NCI-H1930 (cell line): Measurements from ENCODE around the gene AMOTL2.

Experiments used
- DNase-seq, 2 experiments: peaks; one replicate each; lab custom pipeline; 2025; lab: John Stamatoyannopoulos, UW

Gene AMOTL2

GRCh38 chr3:134334231-134334900 lies 39.9 kb downstream of the AMOTL2 start:
- no peak for DNase-seq

- no peak for DNase-seq
Measured at GRCh38 chr3:134333522-134334181, 40.6 kb downstream of the AMOTL2 start.

- DNase-seq = no peak
Measured at GRCh38 chr3:134332344-134332743, 41.9 kb downstream of the AMOTL2 start.

GRCh38 chr3:134331811-134332199 lies 42.4 kb downstream of the AMOTL2 start:
- DNase-seq = no peak

DNA sequence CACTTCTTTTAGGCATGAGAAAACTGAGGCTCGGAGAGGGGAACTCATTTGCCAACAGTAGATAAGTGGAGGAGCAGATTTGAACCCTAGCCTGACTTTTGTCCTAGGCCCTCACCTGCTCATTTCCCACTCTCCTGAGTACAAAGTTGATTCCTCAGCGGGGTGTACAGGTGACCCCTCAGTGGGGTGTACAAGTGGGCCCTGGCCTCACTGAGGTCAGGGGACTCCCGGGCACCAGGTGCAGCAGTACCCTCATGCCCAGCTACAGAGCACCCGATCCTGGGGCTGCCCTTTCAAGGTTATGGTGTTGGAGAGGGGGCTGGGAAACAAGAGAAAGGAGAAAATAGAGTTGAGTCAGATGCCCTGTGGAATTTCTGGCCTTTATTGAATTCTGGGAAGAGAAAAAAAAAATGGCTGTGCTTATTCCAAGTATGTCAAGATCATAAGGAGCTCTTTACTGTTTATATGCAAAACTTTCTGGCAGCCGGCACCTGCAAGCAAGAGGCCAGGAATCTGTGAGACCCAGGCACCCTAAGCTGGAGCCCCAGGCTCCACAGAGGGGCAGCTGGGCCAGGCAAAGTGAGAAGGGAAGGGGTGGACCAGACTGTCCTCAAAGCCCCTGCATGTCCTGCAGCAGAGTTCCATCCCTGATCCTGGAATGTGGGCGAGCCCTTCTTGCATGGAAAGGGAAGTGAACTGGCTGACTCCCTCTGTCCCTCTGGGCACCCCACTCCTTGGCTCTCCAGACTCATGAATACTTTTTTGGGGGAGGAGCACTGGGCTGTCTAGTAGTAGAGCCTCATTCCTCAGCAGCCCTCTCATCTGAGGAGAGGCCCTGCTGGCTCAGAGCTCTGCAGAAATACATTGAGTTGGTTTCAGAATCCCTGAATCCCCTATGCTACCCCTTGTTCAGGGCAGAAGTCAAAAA lies 43.1 kb downstream of the AMOTL2 start:
- DNase-seq = no peak

GRCh38 chr3:134328846-134329245 lies 45.4 kb downstream of the AMOTL2 start:
- no peak for DNase-seq

- no peak for DNase-seq
Measured at GRCh38 chr3:134328147-134328591, 46.1 kb downstream of the AMOTL2 start.

GRCh38 chr3:134327594-134327975 lies 46.7 kb downstream of the AMOTL2 start:
- no peak for DNase-seq

DNA sequence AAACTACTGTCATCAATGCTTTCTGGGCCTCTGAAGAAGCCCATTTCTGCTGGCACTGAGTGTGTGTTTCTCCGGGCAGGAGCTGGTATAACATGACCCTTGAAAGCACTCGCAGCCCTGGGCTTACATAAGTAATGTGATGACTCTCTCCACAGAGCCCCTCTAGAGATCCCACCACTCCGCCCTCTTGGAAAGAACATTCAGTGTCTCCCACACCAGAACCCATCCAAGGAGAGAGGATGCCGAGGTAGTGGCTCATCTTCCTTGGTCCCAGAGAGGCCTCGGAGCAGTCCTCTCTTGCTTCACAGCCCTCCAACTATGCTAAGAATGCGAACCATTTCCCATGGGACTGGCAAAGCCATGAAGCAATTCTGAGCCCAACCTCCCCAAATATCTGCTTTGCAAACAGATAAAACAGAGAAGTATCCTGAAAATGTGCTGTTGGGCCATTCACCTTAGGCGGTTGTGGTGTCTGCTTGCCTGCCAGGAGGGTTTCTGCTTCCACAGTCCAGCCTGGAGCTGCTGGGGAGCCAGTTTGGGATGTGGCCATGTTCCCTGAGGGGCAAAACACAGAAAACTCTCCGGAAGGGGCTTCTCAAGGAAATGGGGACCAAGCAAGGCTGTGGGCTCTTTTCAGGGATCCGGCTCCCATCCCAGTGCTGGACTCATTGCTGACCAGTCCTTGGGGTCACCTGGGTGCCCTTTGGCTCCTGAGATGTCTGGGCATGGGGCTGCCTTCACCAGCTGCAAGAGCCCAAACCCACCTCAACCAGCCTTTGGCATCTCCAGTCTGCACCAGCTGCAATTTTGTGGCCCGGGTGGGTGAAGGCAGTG lies 47.3 kb downstream of the AMOTL2 start:
- no peak for DNase-seq

DNA sequence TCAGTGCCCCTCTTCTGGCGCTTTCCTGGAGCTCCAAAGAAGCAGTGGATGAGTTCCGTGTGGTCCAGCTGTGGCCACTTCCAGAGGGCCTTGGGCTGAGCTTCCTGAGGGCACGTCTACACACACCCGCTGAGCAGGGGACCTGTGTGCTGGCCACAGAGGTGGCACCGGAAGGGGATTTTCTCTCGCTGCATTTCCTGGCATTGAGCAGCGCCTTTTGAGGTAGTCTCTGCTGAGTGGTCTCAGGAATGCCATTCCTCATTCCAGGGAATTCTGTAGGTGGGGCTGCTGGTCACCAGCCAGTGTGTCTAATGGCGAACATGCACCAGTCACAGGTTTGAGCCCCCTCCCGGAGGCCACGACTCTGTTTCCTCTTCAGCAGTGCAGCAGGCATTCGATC lies 48.1 kb downstream of the AMOTL2 start:
- no peak for DNase-seq

- no peak for DNase-seq
Measured at GRCh38 chr3:134325706-134326105, 48.5 kb downstream of the AMOTL2 start.

DNA sequence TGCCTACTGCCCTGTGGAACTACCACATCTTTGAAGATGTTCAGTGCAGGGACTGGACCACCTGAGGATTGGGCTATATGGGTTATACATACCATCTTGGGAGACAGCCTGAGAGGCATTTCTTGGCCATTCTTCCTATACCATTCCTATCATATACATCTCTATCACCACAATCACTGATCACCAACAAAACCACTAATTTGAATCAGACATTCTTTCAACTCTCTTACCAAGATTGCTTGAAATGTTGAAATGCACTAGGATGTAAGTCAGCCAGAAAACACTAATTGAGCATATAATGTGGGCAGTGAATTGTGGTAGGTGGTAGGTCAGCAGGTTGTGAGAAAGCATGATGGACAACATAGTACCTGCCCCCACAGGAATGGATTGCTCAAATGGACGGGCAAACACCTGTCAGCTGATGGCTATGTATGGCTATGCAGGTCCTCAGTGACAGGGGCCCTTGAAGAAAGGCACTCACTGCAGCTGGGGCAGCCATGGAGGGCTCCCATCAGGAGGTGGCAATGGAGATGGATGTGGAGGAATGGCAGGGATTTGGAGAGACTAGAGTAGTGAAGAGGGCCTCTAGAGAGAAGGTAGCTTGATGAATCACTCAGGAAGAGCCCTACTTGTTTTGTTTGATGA lies 49.1 kb downstream of the AMOTL2 start:
- no peak for DNase-seq

- DNase-seq = no peak
Measured at GRCh38 chr3:134323966-134324962, 50.0 kb downstream of the AMOTL2 start.

DNA sequence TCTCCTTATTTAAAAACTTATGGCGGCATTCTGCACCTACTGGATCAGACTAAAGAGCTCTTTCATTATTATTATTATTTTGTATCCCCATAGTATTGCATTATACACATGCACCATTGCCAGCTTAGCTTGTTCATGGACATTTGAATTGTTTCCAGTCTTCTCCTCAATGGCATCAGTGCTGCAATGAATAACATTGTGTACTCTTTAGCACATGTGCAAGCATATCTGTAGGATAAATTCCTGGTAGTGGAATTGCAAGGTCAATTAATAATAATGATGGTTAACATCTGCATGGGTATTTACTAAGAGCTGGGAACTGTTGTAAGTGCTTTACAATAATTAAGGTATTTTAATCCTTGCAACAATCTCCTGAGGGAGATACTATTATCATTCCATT lies 52.0 kb downstream of the AMOTL2 start:
- DNase-seq = no peak

DNA sequence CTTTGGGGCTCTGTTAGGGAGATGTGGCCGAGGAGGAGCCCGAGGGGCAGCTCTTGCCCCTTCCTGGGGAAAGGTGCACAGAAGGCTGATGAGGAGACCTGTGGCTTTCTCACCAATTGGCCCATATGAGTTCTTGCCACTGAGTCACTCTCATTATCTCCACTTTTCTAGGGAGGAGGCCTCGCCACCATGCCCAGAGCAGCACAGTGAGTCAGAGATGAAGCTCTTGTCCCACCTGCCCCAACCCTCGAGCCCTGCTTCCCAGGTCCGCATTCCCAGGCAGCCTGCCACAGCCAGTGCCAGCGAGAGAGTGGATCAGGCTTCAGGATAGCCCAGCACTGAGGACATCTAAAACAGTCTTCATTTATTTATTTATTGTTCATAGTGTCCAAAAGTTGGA lies 53.5 kb downstream of the AMOTL2 start:
- DNase-seq = no peak

GRCh38 chr3:134319931-134320330 lies 54.3 kb downstream of the AMOTL2 start:
- no peak for DNase-seq

GRCh38 chr3:134318166-134318565 lies 56.1 kb downstream of the AMOTL2 start:
- no peak for DNase-seq

GRCh38 chr3:134317106-134317947 lies 56.9 kb downstream of the AMOTL2 start:
- no peak for DNase-seq
